ENCODE data around the gene COG3.

COG3 gene

GRCh38 chr13:45508776-45509175 lies 44.0 kb downstream of the COG3 start:
- DNase-seq, result no peak

GRCh38 chr13:45510672-45511071 lies 45.9 kb downstream of the COG3 start:
- no peak for DNase-seq

DNA sequence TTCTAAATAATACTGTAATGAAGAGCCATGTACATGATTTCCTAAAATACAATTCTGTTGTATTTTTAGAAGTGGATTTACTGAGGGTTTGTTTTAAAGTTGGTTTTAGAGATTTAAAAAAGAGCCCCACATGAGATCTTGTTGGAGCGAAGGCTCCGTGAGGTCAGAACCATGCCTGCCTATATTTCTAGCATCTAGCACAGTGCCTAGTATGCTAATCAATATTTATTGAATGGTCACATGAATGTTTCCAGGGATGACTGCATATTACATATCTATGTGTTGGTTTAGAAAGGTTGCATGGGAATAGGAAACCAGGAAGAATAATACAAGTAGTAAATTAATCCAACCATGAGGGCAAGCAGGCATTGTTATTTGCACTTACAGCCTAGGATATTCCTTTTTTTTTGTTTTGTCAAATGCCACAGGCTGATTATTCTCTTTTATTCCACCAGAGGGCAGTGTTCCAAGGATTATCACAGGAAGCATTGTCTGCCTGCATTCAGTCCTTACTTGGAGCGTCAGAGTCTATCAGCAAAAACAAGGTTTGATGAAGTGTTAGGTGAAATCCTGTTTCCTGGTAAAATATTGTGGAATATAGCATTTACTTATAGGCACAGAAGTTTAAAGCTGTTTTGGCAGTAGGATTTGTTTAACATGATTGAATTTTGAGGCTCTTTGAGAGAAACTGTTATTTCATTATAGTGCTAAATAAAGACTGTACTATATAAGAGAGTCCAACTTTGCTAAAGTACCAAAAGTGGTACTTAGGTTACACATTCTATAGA lies 46.8 kb downstream of the COG3 start:
- DNase-seq, result no peak

GRCh38 chr13:45512098-45512496 lies 47.4 kb downstream of the COG3 start:
- DNase-seq, result no peak

GRCh38 chr13:45516757-45517156 lies 52.0 kb downstream of the COG3 start:
- DNase-seq, result no peak

- no peak for DNase-seq
These were observed 53.9 kb downstream of the COG3 start for GRCh38 chr13:45518525-45519245.

GRCh38 chr13:45519493-45519892 lies 54.8 kb downstream of the COG3 start:
- no peak for DNase-seq

- no peak for DNase-seq
These were observed 56.6 kb downstream of the COG3 start for GRCh38 chr13:45521297-45521696.

- DNase-seq, result no peak
These were observed 57.8 kb downstream of the COG3 start for GRCh38 chr13:45522571-45522970.

DNA sequence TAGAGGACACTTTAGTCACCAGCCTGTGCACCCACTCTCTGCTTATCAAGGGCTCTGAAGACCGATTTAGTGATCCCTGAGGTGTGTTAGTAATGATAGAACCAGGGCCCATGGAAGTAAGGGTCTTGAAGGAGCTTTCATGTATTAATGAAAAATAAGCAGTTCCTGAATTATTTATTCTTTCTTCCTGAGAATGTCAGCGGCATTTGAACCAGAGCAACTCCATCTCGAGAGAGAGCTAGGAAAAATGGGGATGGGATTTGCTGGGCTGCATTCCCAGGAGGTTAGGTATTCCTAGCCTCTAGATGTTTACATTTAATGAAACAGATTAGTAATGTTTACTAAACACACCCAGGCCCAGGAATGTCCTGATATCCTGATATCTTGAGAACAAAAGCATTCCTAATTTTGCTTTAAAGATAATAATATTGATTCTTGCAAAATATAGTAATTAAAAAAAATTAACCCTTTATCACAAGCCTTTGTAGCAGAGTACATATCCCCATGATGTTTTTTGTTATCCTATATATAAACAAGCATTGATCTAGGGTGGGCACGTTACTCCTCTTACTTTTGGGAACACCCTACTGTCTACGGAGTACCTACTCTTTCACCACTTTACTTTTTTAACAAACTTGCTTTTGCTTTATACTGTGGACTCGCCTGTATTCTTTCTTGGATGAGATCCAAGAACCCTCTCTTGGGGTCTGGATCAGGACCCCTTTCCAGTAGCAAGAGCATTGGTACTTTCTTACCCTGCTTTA lies 63.1 kb downstream of the COG3 start:
- DNase-seq, result no peak

- no peak for DNase-seq
These were observed 65.0 kb downstream of the COG3 start for GRCh38 chr13:45529758-45530157.

GRCh38 chr13:45534604-45535003 lies 69.9 kb downstream of the COG3 start:
- DNase-seq, result no peak

DNA sequence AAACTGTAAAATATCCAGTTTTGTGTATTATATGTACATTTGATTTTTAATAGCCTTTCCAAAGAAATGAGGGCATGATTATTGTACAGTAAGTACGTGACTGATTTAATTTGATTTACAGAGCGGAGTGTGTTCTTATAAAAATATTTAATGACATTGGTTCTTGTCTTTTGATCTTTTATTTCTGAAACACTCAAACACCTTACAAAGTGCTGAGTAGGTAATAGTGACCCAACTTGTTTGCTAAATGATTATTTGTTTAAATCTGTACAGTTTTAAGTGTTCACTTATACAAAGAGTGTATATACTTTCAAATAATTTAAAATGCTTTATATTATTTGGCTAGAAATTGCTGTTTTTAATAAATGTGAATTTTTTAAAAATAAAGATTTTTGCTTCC lies 71.5 kb downstream of the COG3 start:
- DNase-seq, result no peak

GRCh38 chr13:45537516-45537915 lies 72.8 kb downstream of the COG3 start:
- no peak for DNase-seq

DNA sequence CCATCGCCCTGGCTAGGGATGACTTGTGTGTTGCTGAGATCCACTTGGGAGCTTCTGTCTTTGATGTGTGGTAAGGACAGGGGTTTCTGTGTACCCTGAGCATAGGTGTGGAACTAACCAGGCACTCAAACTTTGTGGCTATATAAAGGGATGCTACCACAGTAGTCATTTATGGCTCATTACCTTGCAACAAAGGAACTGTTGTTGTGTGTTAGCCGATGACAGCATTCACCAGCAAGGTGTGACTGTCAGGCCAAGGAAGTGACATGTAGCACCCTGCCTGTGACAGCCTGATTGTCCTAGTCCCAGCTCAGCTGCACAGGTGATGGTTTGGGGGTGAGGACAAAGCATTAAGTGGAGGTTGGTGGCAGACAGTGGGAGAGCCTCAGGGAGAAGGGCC lies 73.6 kb downstream of the COG3 start:
- DNase-seq, result no peak

GRCh38 chr13:45540195-45540594 lies 75.5 kb downstream of the COG3 start:
- no peak for DNase-seq

- no peak for DNase-seq
These were observed 76.1 kb downstream of the COG3 start for GRCh38 chr13:45540864-45541263.

DNA sequence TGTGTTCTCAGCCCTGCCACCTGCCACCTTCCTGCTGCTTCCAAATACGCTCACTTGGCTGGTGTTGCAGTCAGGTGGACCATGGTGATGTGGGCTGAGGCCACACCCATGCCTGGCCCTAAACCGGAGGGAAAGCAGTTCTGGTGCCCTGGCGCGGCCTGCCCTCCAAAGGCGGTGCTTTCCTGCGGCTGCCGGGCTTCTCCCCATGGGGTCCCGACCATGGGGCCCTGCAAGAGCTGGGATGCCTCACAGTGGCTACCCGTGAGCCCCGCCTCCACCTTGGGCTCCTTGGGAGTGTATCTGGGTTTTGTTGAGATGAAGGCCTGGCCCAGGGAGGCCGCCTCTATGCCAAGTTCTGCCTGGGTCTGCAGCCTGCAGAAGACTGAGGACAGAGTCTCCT lies 77.1 kb downstream of the COG3 start:
- no peak for DNase-seq

DNA sequence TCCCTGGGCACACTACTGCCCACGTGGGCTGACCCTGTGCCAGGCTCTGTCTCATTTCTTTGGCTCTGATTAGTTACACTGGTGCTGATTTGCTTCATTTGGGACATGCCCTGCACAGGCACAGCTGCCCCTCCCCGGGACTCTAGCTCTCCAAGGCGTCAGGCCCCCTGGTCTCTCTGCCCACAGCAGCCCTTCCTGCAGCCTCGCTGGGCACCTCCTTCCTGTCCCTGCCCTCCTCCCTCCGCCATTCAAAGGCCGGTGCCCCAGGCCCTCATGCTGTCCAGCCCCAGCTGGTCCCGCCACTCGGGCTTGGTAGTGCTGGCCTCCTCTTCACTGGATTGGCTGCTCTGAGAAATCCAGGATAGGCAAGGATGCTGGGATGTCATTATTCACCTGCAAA lies 77.7 kb downstream of the COG3 start:
- DNase-seq, result no peak

- no peak for DNase-seq
These were observed 78.1 kb downstream of the COG3 start for GRCh38 chr13:45542878-45543277.

DNA sequence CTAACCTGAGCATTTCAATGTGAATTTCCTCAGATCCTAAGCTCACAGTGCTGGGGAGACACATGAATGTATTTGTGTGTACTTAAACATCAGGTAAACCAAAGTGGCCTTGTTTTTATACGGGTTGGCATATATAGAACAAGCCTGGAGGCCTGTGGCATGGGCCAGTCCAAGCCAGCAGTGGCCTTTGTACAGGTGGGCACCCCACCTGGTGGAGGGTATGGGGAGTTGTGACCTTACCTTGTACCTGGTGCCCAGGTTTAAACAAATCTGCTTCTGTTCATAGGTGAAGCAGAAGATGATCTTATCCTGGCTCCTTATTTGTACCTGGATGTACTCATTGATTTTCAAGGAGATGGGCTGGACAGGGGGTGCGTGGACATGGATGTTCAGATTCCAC lies 79.8 kb downstream of the COG3 start:
- DNase-seq, result no peak

DNA sequence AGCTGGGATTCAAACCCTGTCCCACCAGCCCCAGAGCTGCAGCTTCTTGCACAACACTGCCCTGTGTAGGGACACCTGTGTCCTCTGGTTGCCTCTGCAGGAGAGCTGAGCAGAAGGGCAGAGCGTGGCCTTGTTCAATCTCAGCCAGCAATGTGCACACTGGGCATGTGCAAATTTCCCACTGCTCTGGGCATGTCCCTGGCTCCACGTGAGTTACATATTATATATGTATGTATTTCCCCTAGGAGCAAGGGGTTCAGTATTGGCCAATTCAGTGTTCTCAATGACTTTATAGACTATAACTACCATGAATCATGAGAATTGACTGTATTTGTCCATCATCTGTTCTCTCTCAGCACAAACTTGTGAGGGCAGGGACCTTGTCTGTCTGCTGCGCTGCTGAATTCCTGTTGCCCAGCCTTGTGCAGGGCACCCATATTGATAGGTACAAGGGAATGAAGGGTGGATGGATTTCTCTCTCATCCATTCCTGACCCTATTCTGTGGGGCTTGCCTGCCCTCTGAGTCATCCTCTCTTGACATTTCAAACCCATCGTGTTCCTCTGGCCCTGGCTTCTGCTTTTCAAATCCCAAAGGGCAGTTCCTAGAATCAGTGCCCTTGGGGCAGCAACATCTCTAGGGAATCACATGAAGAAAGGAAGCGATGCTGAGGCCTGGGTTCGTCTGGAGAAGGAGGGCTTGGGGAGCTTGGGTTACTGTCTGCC lies 81.1 kb downstream of the COG3 start:
- DNase-seq, result no peak

DNA sequence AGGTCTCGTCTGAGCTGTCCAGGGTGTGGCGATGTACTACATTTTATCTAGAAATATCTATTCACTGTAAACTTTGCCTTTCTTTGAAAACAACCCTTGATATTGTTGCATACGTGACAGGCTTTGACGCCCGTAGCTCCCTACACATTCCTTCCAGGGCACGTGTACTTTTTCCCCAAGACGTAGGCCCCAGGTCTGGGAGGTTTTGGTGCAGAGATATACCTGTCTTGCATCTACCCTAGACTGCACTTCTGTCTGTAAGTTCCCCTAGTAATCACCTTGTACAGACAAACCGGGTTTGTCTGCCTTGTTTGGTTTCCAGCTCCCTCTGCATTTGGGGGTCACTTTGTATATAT lies 81.6 kb downstream of the COG3 start:
- DNase-seq, result no peak

Measured in activated CD4-positive, CD25-positive, alpha-beta regulatory T cell treated with anti-CD3 and anti-CD28 coated beads, Interleukin-2, amount 50 U/mL, for 72 hours (primary cell).